Stomach smooth muscle (tissue), 2 donors: Measurements from ENCODE around the gene USP6NL.
"Not testable (repeated sequence)": the region's sequence is repeated elsewhere in the genome, so short reads cannot be mapped to it uniquely, and the experiment has no call there.

Source experiments
- H3K27ac ChIP-seq: one replicate; pipeline ENCODE4 v1.7.0; 2013; ENCODE audit warnings: mild to moderate bottlenecking, low read length, inconsistent platforms
- H3K27me3 ChIP-seq, 2 donors: one replicate each; pipeline ENCODE4 v1.7.0; 2013; ENCODE audit warnings: low read length in 2 of 2; ENCODE audit not compliant: insufficient read depth in 2 of 2, control insufficient read depth in 1 of 2
- H3K36me3 ChIP-seq, 2 donors: one replicate each; pipeline ENCODE4 v1.7.0; 2013; ENCODE audit warnings: low read length in 2 of 2; ENCODE audit not compliant: control insufficient read depth in 2 of 2, insufficient read depth in 2 of 2
- H3K4me1 ChIP-seq: one replicate; pipeline ENCODE4 v1.7.0; 2013; ENCODE audit warnings: low read length; ENCODE audit not compliant: control insufficient read depth, insufficient read depth
- H3K4me3 ChIP-seq, 2 donors: one replicate each; pipeline ENCODE4 v1.7.0; 2013; ENCODE audit warnings: low read length in 2 of 2
- H3K9ac ChIP-seq, 2 donors: one replicate each; pipeline ENCODE4 v1.7.0; 2013; ENCODE audit warnings: low read length in 2 of 2, mild to moderate bottlenecking in 1 of 2
- H3K9me3 ChIP-seq, 2 donors: one replicate each; pipeline ENCODE4 v1.7.0; 2013; ENCODE audit warnings: low read length in 2 of 2; ENCODE audit not compliant: control insufficient read depth in 2 of 2
- donor health status: healthy.
- donor health status: Pancreatic carcinoma.

USP6NL gene

GRCh38 chr10:11639362-11639761 is 27.9 kb upstream of the USP6NL start:
- H3K9me3 ChIP-seq: peaks cover 0 to 2% of the 10 kb centered on the region in 2 donors
- H3K4me1 ChIP-seq: no peaks in the 10 kb centered on the region
- no peak overlapping the region for H3K27ac ChIP-seq
- H3K4me3 ChIP-seq: no peak overlapping the region
- H3K36me3 ChIP-seq: no peaks in the 10 kb centered on the region
- no peak overlapping the region for H3K9ac ChIP-seq
- H3K27me3 ChIP-seq: no peaks in the 10 kb centered on the region

GRCh38 chr10:11638055-11638698 is 26.7 kb upstream of the USP6NL start:
- Histone ChIP-seq H3K27ac (no peak overlapping the region), H3K4me1 (no peaks in the 10 kb centered on the region), H3K4me3 (no peak overlapping the region), H3K36me3 (no peaks in the 10 kb centered on the region), H3K27me3 (no peaks in the 10 kb centered on the region), H3K9me3 (peaks cover 0 to 2% of the 10 kb centered on the region in 2 donors), H3K9ac (no peak overlapping the region)

DNA sequence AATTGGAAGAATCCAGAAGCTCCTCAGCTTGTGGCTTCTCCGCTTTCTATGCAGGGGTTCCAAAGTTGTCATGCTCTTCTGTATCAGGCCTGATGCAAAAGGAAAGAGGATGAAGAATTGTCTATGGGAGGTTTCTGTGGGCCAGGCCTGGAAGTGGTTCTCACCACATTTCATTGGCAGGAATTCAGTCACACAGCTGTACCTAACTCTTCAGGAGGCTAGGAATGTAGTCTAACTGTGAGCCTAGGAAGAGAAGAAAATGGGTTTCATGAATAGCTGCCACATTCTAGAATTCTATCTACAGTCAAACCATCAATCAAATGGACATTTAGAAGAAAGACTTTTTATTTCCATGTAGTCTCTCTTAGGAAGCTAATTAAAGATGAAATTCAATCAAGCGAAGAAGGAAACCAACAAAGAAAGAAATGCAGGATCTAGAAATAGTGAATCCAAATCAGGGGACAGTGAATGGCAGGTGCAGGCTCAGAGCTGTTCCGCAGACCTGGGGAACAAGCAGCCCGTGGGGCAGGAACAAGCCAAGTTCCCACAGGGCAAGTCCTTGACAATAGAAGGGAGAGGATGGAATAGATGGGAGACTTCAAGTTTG is 25.4 kb upstream of the USP6NL start:
- Histone ChIP-seq H3K36me3 (no peaks in the 10 kb centered on the region), H3K4me3 (no peak overlapping the region), H3K4me1 (no peaks in the 10 kb centered on the region), H3K9ac (no peak overlapping the region), H3K27me3 (no peaks in the 10 kb centered on the region), H3K27ac (no peak overlapping the region), H3K9me3 (no peaks in the 10 kb centered on the region)

DNA sequence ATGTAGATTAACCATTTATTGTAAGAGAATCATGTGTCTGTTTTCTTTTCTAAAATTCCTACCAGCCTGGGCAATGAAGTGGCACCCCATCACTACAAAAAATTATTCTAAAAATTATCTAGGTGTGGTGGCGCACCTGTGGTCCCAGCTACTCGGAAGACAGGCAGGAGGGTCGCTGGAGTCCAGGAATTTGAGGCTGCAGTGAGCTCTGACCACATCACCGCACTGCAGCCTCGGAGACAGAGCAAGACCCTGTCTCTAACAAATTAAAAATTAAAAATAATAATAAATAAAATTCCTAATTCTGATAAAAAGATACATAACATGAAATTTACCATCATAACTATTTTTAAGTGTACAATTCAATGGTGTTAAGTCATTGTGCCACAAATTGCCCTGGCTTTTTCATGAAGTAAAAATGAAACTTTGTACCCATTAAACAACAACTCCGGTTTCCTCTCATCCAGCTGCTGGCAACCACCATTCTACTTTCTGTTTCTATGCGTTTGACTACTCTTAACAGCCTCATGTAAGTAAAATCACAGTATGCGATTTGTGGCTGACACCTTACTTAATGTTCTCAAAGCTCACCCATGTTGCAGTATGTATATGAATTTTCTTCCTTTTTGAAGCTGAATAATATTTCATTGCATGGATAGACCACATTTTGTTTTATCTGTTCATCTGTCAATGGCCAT is 20.6 kb upstream of the USP6NL start:
- Histone ChIP-seq H3K36me3 (no peaks in the 10 kb centered on the region), H3K27ac (no peak overlapping the region), H3K4me1 (no peaks in the 10 kb centered on the region), H3K9me3 (no peaks in the 10 kb centered on the region), H3K9ac (no peak overlapping the region), H3K4me3 (no peak overlapping the region), H3K27me3 (no peaks in the 10 kb centered on the region)

DNA sequence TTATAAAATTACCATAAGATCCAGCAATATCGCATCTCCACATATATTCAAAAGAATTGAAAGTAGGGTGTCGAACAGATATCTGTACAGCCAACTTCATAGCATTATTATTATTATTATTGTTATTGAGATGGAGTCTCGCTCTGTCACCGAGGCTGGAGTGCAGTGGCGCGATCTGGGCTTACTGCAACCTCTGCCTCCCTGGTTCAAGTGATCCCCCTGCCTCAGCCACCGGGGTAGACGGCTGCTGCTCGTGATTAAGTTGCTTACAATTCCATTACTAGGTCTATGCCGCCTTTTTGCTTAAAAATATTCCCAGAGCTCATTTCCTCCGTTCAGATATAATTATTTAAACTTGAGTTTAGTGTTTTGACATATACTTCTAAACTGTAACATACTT is 19.8 kb upstream of the USP6NL start:
- Histone ChIP-seq H3K27me3 (no peaks in the 10 kb centered on the region), H3K36me3 (no peaks in the 10 kb centered on the region), H3K27ac (no peak overlapping the region), H3K9ac (no peak overlapping the region), H3K9me3 (no peaks in the 10 kb centered on the region), H3K4me3 (no peak overlapping the region), H3K4me1 (no peaks in the 10 kb centered on the region)

- H3K27me3 ChIP-seq: no peaks in the 10 kb centered on the region
- no peak overlapping the region for H3K27ac ChIP-seq
- H3K9ac ChIP-seq: no peak overlapping the region
- H3K4me1 ChIP-seq: no peaks in the 10 kb centered on the region
- H3K9me3 ChIP-seq: peaks cover 0 to 3% of the 10 kb centered on the region in 2 donors
- H3K36me3 ChIP-seq: no peaks in the 10 kb centered on the region
- H3K4me3 ChIP-seq: no peak overlapping the region
These were observed 18.3 kb upstream of the USP6NL start for GRCh38 chr10:11629731-11630130.

DNA sequence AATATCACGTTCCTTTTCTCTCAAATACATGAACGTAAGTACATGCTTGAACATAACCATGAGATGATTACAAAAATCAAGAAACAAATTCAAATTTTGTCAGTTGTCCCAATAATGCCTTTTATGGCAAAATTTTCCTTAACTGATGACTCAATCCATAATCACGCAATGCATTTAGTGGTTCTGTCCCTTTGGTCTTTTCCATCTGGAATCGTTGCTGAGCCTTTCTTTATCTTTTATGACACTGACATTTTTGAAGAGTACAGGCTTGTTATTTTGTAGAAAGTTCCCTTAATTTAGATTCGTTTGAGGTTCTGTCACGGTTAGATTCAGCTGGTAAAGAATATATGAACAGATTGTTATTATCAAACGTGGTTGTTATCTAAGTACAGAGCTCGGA is 16.5 kb upstream of the USP6NL start:
- H3K36me3 ChIP-seq, H3K27me3 ChIP-seq, H3K4me1 ChIP-seq, H3K9me3 ChIP-seq, H3K4me3 ChIP-seq, H3K9ac ChIP-seq, H3K27ac ChIP-seq: not testable (repeated sequence)

GRCh38 chr10:11626071-11626470 is 14.6 kb upstream of the USP6NL start:
- Histone ChIP-seq H3K4me1 (no peaks in the 10 kb centered on the region), H3K4me3 (no peak overlapping the region), H3K27ac (no peak overlapping the region), H3K36me3 (no peaks in the 10 kb centered on the region), H3K9me3 (peaks cover 0 to 3% of the 10 kb centered on the region in 2 donors), H3K9ac (no peak overlapping the region), H3K27me3 (no peaks in the 10 kb centered on the region)

- Histone ChIP-seq H3K4me1 (no peaks in the 10 kb centered on the region), H3K4me3 (no peak overlapping the region), H3K27me3 (no peaks in the 10 kb centered on the region), H3K9me3 (peaks cover 0 to 3% of the 10 kb centered on the region in 2 donors), H3K36me3 (no peaks in the 10 kb centered on the region), H3K27ac (no peak overlapping the region), H3K9ac (no peak overlapping the region)
These were observed 13.7 kb upstream of the USP6NL start for GRCh38 chr10:11625019-11625735.

DNA sequence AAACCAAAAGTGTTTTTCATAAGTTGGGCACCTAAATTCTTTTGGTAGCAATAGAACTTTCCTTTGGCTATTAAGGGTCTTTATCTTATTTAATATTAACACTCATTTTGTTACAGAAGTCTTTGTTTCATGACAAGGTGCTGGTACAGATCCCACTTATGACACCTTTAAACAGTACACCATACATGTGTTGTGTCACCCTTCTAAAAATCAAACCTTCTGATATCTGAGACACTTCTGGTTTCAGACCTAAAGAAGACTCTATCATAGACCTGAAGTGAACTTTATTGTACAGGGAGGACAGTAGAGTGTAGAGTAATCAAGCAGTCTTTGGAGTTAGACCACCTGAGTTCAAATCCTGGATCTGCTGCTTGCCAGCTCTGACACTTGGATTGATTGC is 5.8 kb upstream of the USP6NL start:
- Histone ChIP-seq H3K9ac (no peak overlapping the region), H3K27ac (no peak overlapping the region), H3K4me1 (no peaks in the 10 kb centered on the region), H3K4me3 (no peak overlapping the region), H3K27me3 (no peaks in the 10 kb centered on the region), H3K36me3 (no peaks in the 10 kb centered on the region), H3K9me3 (no peaks in the 10 kb centered on the region)
